KMS-11 (cell line): ENCODE measurements around the gene CBLB.

Source experiments
- H2AFZ ChIP-seq: fragments of 200-600 bp; sonication (generic); 2 replicates; pipeline ENCODE4 v1.6.1; 2016; ENCODE audit warnings: antibody characterized with exemption, mixed run types, low read depth
- H3K27ac ChIP-seq: fragments of 200-600 bp; sonication (generic); 2 replicates; pipeline ENCODE4 v1.6.1; 2016; ENCODE audit warnings: mild to moderate bottlenecking, mixed run types
- H3K27me3 ChIP-seq: fragments of 200-600 bp; sonication (generic); 2 replicates; pipeline ENCODE4 v1.6.1; 2017; ENCODE audit warnings: mild to moderate bottlenecking, low read depth, mixed run types, moderate library complexity; ENCODE audit not compliant: insufficient read depth
- H3K36me3 ChIP-seq: fragments of 200-600 bp; sonication (generic); 2 replicates; pipeline ENCODE4 v1.6.1; 2017; ENCODE audit warnings: mild to moderate bottlenecking, mixed run types; ENCODE audit not compliant: insufficient read depth
- H3K4me1 ChIP-seq: fragments of 200-600 bp; sonication (generic); 2 replicates; pipeline ENCODE4 v1.6.1; 2016; ENCODE audit warnings: mild to moderate bottlenecking, low read depth, mixed run types; ENCODE audit not compliant: poor library complexity, severe bottlenecking
- H3K4me2 ChIP-seq: fragments of 200-600 bp; sonication (generic); 2 replicates; pipeline ENCODE4 v1.7.0; 2016; ENCODE audit warnings: mild to moderate bottlenecking, mixed run types
- H3K4me3 ChIP-seq: fragments of 200-600 bp; sonication (generic); IDR thresholded peaks from 2 replicates; pipeline ENCODE4 v1.6.1; 2017; ENCODE audit warnings: low read depth, low read length, mixed read lengths; ENCODE audit not compliant: insufficient read depth
- H3K79me2 ChIP-seq: fragments of 200-600 bp; sonication (generic); 2 replicates; pipeline ENCODE4 v1.6.1; 2016; ENCODE audit warnings: low read depth, mixed run types; ENCODE audit not compliant: insufficient read depth
- H3K9ac ChIP-seq: fragments of 200-600 bp; sonication (generic); 2 replicates; pipeline ENCODE4 v1.6.1; 2016; ENCODE audit warnings: mild to moderate bottlenecking, mixed run types
- H4K20me1 ChIP-seq: fragments of 200-600 bp; sonication (generic); 2 replicates; pipeline ENCODE4 v1.6.1; 2016; ENCODE audit warnings: mild to moderate bottlenecking, mixed run types; ENCODE audit not compliant: insufficient read depth
- TF ChIP-seq, protein P1 (sequence below): fragments of 200-600 bp; sonication (generic); conservative IDR thresholded peaks from 2 replicates; pipeline ENCODE4 v1.6.1; 2017; ENCODE audit warnings: low read depth, mild to moderate bottlenecking, antibody characterized with exemption, low read length, moderate library complexity, mixed read lengths

The CBLB gene

DNA sequence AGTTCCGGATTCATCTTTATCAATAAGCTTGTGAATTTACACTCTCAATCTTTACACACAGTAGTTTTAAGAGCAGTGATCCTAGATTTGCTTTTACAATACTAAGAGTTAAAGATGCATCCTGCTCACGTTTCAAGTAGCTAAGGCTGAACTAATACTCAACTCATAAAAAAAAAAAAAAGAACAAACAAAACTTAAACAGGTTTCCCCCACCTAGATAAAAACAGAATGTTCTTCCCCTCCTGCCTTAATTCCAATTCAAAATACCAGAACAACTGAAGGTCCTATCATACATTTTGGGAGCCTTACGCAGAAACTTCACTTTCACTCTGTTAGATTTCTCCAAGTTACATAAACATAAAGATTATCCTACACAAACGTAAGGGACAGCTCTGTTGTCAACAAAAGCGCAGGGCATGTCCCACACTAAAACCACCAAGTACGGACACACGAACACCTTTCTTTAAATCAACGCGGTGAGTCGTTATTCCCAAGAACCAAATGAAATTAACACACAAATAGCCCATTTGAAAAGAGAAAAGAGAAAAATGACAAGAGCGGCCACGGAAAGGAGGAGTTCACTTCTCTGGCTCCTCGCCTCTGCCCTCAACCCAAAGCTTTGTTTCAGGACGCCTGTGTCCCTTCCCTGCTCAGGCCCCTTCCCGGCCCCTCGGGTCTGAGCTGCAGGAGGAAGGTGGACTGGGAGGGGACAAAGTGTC lies 941 bp downstream of the CBLB start:
- Histone ChIP-seq H3K4me1 (peaks cover 24% of the 10 kb centered on the region), H3K27ac (no peak overlapping the region), H3K27me3 (no peaks in the 10 kb centered on the region; the same call in 1 of the 2 replicates), H2AFZ (peak overlapping the region; percentile 66), H3K79me2 (no peaks in the 10 kb centered on the region), H3K4me2 (peak overlapping the region; percentile 52; the same call in 1 of the 2 replicates), H4K20me1 (no peaks in the 10 kb centered on the region), H3K9ac (no peak overlapping the region), H3K4me3 (peak overlapping the region; percentile 26), H3K36me3 (no peaks in the 10 kb centered on the region)
- TF ChIP-seq, protein P1, sequence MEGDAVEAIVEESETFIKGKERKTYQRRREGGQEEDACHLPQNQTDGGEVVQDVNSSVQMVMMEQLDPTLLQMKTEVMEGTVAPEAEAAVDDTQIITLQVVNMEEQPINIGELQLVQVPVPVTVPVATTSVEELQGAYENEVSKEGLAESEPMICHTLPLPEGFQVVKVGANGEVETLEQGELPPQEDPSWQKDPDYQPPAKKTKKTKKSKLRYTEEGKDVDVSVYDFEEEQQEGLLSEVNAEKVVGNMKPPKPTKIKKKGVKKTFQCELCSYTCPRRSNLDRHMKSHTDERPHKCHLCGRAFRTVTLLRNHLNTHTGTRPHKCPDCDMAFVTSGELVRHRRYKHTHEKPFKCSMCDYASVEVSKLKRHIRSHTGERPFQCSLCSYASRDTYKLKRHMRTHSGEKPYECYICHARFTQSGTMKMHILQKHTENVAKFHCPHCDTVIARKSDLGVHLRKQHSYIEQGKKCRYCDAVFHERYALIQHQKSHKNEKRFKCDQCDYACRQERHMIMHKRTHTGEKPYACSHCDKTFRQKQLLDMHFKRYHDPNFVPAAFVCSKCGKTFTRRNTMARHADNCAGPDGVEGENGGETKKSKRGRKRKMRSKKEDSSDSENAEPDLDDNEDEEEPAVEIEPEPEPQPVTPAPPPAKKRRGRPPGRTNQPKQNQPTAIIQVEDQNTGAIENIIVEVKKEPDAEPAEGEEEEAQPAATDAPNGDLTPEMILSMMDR, result no peak

DNA sequence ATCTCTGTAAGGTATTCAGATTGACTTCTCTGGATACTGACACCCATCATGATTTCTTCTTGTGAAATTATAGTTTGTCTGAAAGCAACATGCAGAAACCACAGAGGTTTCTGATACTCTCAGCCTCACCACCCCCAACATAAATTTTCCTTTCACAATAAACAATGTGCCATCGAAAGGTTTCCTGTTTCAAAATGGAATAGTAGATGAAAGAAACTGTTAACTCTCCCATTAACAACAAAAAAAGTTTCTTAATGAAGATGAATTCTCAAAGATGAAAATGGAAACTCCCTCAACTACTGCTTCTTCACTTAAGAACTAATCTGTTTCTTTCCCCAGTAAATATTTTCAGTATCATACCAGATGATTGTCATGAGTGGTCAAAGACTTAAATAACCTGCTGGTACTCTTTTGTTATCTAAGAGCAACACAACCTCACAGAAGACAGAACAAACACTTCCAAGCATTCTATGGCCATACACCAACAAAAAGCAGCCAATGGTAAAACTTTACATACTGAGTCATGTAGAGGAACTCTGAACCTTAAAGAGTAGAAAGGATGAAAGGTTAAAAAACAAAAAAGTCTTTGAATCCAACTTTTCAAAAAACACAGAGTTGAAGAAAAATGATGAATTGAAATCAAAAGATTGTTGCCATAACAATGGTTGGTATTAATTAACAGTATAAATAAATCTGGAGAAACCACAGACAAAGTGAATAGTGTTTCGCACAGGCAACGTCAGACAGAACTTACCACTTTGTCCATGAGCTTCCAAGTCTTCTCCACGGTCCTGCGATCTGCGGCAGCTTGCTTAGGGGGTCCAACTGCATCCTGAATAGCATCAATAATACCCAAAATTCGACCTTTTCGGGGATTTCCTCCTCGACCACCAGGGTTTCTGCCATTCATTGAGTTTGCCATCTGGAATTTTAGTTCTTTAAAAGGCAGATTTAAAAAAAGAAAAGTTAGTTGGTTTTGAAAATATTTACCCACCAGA lies 1.9 kb downstream of the CBLB start:
- TF ChIP-seq, protein P1, result no peak
- no peaks in the 10 kb centered on the region for H3K36me3 ChIP-seq
- peaks cover 24% of the 10 kb centered on the region for H3K4me1 ChIP-seq
- peak overlapping the region; percentile 52 for H3K4me2 ChIP-seq
- no peaks in the 10 kb centered on the region; the same call in 1 of the 2 replicates for H3K27me3 ChIP-seq
- no peak overlapping the region for H2AFZ ChIP-seq
- H3K9ac ChIP-seq, result no peak overlapping the region
- no peaks in the 10 kb centered on the region for H4K20me1 ChIP-seq
- no peak overlapping the region for H3K27ac ChIP-seq
- H3K4me3 ChIP-seq, result no peak overlapping the region
- no peaks in the 10 kb centered on the region for H3K79me2 ChIP-seq

DNA sequence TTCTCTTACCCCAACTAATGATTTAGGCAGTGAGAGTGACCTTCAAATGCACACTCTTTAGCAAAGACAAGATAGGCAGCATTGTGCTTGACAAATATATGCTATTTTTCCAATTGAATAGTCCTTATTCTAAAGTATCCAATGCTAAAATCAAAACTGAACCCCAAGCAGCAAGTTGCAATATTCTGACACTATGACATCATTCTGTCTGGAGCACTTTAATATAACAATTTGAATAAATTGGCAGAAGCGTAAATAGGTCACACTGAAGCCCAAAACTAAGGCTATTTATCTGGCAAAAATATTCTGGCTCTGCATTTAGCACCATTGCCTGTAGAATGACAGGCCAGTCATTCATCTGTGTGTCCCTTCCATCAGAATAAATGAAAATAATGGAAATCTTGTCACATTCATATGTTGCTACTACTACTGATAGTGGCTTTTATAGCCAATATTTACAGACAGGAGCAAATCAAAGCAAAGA lies 2.9 kb downstream of the CBLB start:
- H3K4me1 ChIP-seq, result peaks cover 24% of the 10 kb centered on the region
- no peak overlapping the region for H2AFZ ChIP-seq
- H3K27ac ChIP-seq, result no peak overlapping the region
- H3K4me2 ChIP-seq, result peak overlapping the region; percentile 52
- H3K36me3 ChIP-seq, result no peaks in the 10 kb centered on the region
- no peaks in the 10 kb centered on the region for H3K79me2 ChIP-seq
- no peaks in the 10 kb centered on the region; the same call in 1 of the 2 replicates for H3K27me3 ChIP-seq
- TF ChIP-seq, protein P1, result no peak
- H3K4me3 ChIP-seq, result no peak overlapping the region
- H3K9ac ChIP-seq, result no peak overlapping the region
- H4K20me1 ChIP-seq, result no peaks in the 10 kb centered on the region

DNA sequence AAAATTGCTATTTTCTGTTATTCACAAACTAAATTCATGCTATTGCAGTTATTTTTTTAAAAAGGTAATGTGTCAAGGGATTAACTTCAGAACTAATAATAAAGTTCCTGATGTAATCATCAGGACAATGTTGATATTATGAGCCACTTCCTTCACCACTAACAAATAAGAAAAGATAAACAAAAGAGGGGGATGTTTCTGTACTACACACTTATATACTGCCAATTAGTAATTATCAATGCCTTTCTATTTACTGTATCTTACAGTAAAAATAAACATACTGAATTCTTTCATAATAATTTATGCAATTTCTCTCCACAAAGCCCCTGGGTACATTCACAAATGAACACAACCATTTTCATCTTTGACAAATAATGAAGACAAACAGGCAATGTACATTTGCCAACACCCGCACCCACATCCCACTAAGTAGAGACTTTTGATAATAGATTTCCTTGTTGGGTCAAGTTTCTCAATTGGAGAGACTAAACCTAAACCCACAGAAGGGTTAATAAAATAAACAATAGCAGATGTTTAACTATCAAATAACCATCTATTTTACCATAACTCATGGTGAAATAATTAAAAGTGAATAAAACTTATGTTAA lies 3.7 kb downstream of the CBLB start:
- Histone ChIP-seq H3K27me3 (no peaks in the 10 kb centered on the region; the same call in 1 of the 2 replicates), H3K9ac (no peak overlapping the region), H2AFZ (no peak overlapping the region), H3K4me3 (no peak overlapping the region), H3K36me3 (no peaks in the 10 kb centered on the region), H3K4me1 (peaks cover 24% of the 10 kb centered on the region), H4K20me1 (no peaks in the 10 kb centered on the region), H3K4me2 (no peak overlapping the region), H3K27ac (no peak overlapping the region), H3K79me2 (no peaks in the 10 kb centered on the region)
- TF ChIP-seq, protein P1, result no peak
